ENCODE results near the gene CPNE7.

GRCh38 chr16:89613231-89613953, 37.8 kb downstream of the CPNE7 start, which contains the start of gene DPEP1:
- no peak for TF ChIP-seq CTCF (IDR thresholded peaks at IDR 0.05; ENCODE audit: poor library complexity)
- no peak for TF ChIP-seq EZH2phosphoT487 (IDR thresholded peaks at IDR 0.05; ENCODE audit: low read depth, severe bottlenecking, unreplicated experiment)
